Heart left ventricle (tissue), 13 donors: ENCODE measurements around the gene CEP350.

Source experiments
- POLR2A ChIP-seq, 2 donors: fragments of 450-650 bp; IDR thresholded peaks; one replicate each; pipeline ENCODE4 v1.6.1; 2017; ENCODE audit warnings: antibody characterized with exemption in 2 of 2, mild to moderate bottlenecking in 2 of 2, moderate library complexity in 2 of 2
- TF ChIP-seq, protein P1 (sequence below), 12 donors: fragments of 200-600 bp; sonication (generic) in 4 of 12; IDR thresholded peaks; one replicate each; pipeline versions ENCODE4 v1.5.0 to v1.8.0; 2018 to 2022; ENCODE audit warnings: antibody characterized with exemption in 12 of 12, mild to moderate bottlenecking in 5 of 12
- donor health status: ischemic (EF 13 %, LVEDD 7.1; RV severe dilation, severe dysfunction).
- donor health status: DM: no; HTN: yes; CAD: no.
- donor health status: DM: no; HTN: no; CAD: no.
- donor health status: ischemic (EF 25% LVEDD 6.9; RV normal size, moderate dysfunction).
- donor health status: ischemic (EF 25% LVEDD 5.7; RV mildly dilated, moderate dysfunction).
- donor health status: ischemic (EF 35%, LVEDD 5.7; RV mildly dilated, moderate dysfunction).
- donor health status: nonischemic (EF 11% LVEDD 7.7; RV severe dilation, severe dysfunction).
- donor health status: DM: yes; HTN: yes; CAD: no.
- donor health status: PGD.
- donor health status: ischemic (EF 29% LVEDD 5.4; RV normal size, mild dysfunction).
- donor health status: nonischemic (EF 23%, LVEDD 6.1; RV moderate dilation, normal function).

DNA sequence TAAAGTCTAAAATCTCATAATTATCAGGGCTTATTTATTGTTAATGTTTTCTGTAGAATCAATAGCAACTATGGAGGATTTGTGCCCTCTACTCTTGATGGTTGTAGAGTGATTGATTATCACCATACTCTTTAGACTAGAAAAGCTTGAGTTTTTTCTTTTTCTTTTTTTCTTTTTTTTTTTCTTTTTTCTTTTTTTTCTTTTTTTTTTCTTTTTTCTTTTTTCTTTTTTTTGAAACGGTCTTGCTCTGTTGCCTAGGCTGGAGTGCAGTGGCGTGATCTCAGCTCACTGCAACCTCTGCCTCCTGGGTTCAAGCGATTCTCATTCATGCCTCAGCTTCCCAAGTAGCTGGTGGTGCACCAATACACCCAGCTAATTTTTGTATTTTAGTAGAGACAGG is 42.8 kb upstream of the CEP350 start:
- TF ChIP-seq POLR2A (IDR thresholded peaks at IDR 0.05): no peak
- TF ChIP-seq, protein P1, sequence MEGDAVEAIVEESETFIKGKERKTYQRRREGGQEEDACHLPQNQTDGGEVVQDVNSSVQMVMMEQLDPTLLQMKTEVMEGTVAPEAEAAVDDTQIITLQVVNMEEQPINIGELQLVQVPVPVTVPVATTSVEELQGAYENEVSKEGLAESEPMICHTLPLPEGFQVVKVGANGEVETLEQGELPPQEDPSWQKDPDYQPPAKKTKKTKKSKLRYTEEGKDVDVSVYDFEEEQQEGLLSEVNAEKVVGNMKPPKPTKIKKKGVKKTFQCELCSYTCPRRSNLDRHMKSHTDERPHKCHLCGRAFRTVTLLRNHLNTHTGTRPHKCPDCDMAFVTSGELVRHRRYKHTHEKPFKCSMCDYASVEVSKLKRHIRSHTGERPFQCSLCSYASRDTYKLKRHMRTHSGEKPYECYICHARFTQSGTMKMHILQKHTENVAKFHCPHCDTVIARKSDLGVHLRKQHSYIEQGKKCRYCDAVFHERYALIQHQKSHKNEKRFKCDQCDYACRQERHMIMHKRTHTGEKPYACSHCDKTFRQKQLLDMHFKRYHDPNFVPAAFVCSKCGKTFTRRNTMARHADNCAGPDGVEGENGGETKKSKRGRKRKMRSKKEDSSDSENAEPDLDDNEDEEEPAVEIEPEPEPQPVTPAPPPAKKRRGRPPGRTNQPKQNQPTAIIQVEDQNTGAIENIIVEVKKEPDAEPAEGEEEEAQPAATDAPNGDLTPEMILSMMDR (IDR thresholded peaks at IDR 0.05): no peak
